Ammon's horn (tissue), 1 donor: ENCODE measurements around the gene SPATA31C1.
"Not testable (repeated sequence)": the region's sequence is repeated elsewhere in the genome, so short reads cannot be mapped to it uniquely, and the experiment has no call there.

Experiments
- DNase-seq: peaks from one replicate; pipeline ENCODE4 v3.0.0-alpha.2; 2016; ENCODE audit warnings: low spot score

Gene SPATA31C1

GRCh38 chr9:87886933-87887505 lies 30.7 kb upstream of the SPATA31C1 start:
- DNase-seq: no peak

GRCh38 chr9:87887661-87888480 lies 29.9 kb upstream of the SPATA31C1 start:
- no peak for DNase-seq

DNA sequence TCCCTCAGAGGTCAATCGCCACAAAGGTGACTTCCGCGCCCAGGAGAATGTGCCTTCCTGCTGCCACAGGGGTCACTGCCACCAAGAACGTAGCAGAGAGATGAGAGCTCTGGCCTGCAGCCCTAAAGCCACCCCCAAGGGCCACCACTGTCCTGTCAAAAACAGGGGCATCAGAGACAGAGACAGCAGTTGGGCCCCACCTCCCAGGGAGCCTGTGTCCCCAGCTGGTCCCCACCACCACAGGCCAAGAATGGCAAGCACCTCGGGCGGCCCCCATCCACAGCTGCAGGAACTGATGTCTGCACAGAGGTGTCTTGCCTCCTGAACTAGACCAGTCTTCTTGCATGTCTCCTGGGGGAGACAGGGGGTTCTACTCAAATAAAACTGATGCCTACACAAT lies 29.3 kb upstream of the SPATA31C1 start:
- no peak for DNase-seq

- DNase-seq: no peak
Measured at GRCh38 chr9:87889065-87889881, 28.5 kb upstream of the SPATA31C1 start.

DNA sequence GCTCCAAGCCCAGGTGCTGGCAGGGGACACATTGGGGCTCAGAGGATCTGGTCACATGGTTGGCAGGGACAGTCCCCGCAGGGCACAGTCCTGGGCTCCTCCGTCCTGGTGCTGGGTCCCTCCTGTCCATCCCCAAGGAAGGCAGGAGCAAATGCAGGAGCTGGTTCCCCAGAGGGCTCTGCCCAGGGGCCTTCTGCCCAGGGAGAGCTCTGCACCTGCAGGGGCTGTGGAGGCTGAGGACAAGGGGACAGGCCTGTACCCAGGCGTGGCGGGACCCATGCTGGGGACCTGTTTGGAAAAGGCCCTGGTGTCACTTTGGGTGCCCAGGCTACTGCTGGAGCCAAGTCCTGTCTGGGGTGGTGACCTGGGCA lies 27.9 kb upstream of the SPATA31C1 start:
- no peak for DNase-seq

DNA sequence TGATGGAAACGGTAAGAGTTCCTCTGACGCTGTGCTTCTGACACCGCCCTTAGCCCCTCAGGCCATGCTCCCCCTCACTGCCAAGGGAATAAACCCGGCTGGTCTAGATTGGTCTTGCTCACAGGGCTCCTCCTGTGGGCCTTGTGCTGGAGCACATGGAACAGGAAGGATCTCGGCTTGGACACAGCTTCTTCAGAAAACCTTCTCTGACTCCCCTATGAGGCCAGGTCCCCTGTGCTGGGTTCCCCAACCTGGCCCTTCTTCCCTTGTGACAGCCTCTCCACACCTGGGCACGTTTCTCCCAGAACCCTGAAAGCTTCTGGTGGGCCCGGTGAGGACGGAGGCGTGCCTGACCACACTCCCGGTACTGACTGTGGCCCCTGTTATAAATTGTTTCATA lies 26.9 kb upstream of the SPATA31C1 start:
- no peak for DNase-seq

GRCh38 chr9:87891754-87892153 lies 26.0 kb upstream of the SPATA31C1 start:
- no peak for DNase-seq

- DNase-seq: no peak
Measured at GRCh38 chr9:87892956-87893355, 24.8 kb upstream of the SPATA31C1 start.

DNA sequence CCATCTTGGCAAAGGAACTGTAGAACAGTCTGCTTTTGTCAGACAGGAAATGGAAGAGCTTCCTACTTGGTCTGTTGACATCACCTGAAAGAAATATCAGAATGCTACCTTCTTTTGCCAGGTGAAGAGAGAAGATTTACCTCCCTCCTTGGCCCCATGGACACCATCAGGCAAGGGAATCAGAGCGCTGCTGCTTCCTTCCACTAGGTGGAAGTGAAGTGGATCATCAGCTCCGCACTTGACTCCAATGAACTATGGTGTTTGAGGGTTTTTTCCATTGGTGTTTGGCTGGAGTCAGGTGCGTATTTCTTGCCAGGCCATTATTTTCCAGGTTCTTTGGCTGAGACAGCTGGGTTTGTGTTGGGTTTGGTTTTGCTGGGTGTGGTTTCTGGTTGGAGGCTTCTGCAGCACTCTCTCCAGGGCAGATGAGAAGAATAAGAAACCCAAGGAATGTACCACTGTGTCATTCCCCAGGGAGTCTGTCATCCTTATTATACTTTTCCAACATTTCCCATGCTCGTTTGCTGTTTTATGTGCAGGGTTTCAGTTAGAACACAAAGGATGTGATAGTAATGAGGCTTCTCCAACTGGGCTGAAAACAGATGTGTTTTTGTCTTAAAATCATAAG lies 22.6 kb upstream of the SPATA31C1 start:
- no peak for DNase-seq

GRCh38 chr9:87896891-87897290 lies 20.9 kb upstream of the SPATA31C1 start:
- no peak for DNase-seq

DNA sequence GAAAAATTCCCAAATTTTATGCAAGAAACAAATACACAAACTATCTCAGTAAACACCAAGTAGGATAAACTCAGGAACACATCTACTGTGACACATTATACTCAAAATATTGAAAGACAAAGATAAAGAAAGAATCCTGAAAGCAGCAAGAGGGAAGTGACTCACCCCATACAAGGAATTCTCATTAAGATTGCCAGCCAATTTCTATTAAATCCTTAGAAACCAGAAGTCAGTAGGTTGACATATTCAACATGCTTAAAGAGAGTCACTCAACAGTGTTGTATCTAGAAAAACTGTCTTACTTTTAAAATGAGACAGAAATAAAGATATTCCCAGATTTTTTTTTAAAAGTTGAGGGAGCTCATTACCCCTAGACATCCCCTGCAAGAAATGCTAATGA lies 19.6 kb upstream of the SPATA31C1 start:
- no peak for DNase-seq

GRCh38 chr9:87902371-87902770 lies 15.4 kb upstream of the SPATA31C1 start:
- not testable (repeated sequence) for DNase-seq

- no peak for DNase-seq
Measured at GRCh38 chr9:87909310-87910041, 8.3 kb upstream of the SPATA31C1 start.

- DNase-seq: no peak
Measured at GRCh38 chr9:87910821-87911220, 6.9 kb upstream of the SPATA31C1 start.

GRCh38 chr9:87919013-87919412 lies 1.3 kb downstream of the SPATA31C1 start:
- DNase-seq: not testable (repeated sequence)

DNA sequence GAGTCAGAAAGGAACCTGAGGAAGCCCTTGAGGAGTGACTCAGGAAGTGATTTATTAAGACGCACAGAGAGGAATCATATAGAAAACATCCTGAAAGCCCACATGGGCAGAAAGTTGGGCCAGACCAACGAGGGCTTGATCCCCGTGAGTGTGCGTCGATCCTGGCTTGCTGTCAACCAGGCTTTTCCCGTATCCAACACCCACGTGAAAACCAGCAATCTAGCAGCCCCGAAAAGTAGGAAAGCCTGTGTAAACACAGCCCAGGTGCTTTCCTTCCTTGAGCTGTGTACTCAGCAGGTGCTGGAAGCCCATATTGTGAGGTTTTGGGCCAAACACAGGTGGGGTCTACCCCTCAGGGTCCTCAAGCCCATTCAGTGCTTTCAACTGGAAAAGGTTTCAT lies 3.8 kb downstream of the SPATA31C1 start:
- DNase-seq: not testable (repeated sequence)

- not testable (repeated sequence) for DNase-seq
Measured at GRCh38 chr9:87923012-87923411, 5.2 kb downstream of the SPATA31C1 start.

DNA sequence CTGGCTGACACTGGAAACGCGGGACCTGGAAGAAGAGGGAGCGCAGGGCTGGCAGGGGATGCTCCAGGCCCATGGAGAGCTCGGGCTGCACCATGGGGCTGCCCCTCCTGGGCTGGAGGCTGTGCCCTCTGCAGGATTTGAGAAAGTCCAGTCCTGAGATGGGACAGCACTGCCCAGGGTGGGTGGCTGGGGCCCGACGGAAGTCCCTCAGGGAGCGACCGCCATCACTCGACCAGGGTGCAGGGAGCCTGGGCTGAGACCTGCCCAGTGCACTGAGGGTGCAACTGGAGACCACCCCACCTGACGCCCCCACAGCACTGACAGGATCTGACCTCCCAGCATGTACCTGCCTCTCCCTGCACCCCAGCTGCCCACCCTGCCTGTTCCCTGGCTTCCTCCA lies 7.1 kb downstream of the SPATA31C1 start:
- not testable (repeated sequence) for DNase-seq

DNA sequence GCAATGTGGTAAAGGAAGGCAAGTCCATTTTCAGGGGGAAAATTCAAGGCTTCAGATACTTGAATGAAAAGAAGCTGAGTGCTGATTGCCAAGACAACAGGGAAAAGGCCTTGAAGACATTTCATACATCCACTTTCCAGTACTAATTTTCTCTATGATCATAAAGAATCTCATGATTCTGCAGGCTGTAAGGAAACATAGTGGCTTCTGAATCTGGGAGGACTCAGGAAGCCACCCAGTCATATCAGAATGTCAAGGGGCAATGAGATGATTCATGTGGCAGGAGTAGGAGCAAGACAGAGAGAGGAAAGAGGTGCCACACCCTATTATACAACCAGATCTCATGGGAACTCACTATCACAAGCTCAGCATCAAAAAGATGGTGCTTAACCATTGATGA lies 11.4 kb downstream of the SPATA31C1 start:
- DNase-seq: not testable (repeated sequence)

DNA sequence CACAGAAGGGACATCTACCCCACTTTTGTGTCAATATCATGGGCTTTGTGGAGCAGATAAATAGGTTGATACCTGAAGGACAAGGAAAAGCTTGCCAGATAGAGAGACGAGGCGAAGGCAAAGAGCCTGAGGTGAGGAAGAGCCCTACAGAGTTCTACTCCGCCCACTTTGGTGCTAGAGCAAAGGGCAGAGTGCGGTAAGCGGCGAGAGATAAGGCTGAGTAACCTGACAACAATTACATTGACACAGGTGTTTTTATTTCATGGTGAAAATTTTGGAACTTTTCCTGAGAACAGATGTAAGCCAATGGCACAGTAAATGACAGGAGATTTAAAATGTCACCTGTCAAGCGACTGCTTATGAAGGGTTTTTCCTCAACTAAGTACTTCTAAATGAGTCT lies 16.7 kb downstream of the SPATA31C1 start:
- not testable (repeated sequence) for DNase-seq

GRCh38 chr9:87937352-87937751 lies 19.6 kb downstream of the SPATA31C1 start:
- not testable (repeated sequence) for DNase-seq

GRCh38 chr9:87937918-87938317 lies 20.2 kb downstream of the SPATA31C1 start:
- not testable (repeated sequence) for DNase-seq
